ENCODE results near the gene GSG1L. TPM values are rescaled to one million over a fixed set of nuclear protein-coding genes. Genes with fewer than 3 reads are reported as not detected.

The GSG1L gene
- total RNA-seq, 1 donor from 2014 or later: not detected

GRCh38 chr16:28090646-28091377 lies 27.3 kb upstream of the GSG1L start:
- peaks cover 4% of the 10 kb centered on the region for H3K4me1 Mint-ChIP-seq
- peak; percentile 18 for TF ChIP-seq CTCF (conservative IDR thresholded peaks at IDR 0.05)
- DNase-seq (ENCODE audit: low read depth, low spot score): no peak
- no peak overlapping the region for H3K4me3 Mint-ChIP-seq
- H3K9me3 Mint-ChIP-seq: no peaks in the 10 kb centered on the region
- H3K36me3 Mint-ChIP-seq (ENCODE audit: low read depth): no peaks in the 10 kb centered on the region
- H3K27me3 Mint-ChIP-seq (ENCODE audit: low read depth): peaks cover 2% of the 10 kb centered on the region
- H3K27ac Mint-ChIP-seq (ENCODE audit: unreplicated experiment): no peak overlapping the region

GRCh38 chr16:28089992-28090365 lies 26.5 kb upstream of the GSG1L start:
- Mint-ChIP-seq H3K9me3 (no peaks in the 10 kb centered on the region), H3K27ac (ENCODE audit: unreplicated experiment) (peak overlapping the region; percentile 14), H3K4me3 (no peak overlapping the region), H3K27me3 (ENCODE audit: low read depth) (peaks cover 2% of the 10 kb centered on the region), H3K4me1 (peaks cover 4% of the 10 kb centered on the region), H3K36me3 (ENCODE audit: low read depth) (no peaks in the 10 kb centered on the region)
- TF ChIP-seq CTCF (conservative IDR thresholded peaks at IDR 0.05): no peak
- DNase-seq (ENCODE audit: low read depth, low spot score): no peak

- H3K27ac Mint-ChIP-seq (ENCODE audit: unreplicated experiment): no peak overlapping the region
- peaks cover 2% of the 10 kb centered on the region for H3K27me3 Mint-ChIP-seq (ENCODE audit: low read depth)
- no peak overlapping the region for H3K4me3 Mint-ChIP-seq
- peaks cover 4% of the 10 kb centered on the region for H3K4me1 Mint-ChIP-seq
- no peaks in the 10 kb centered on the region for H3K9me3 Mint-ChIP-seq
- no peaks in the 10 kb centered on the region for H3K36me3 Mint-ChIP-seq (ENCODE audit: low read depth)
- no peak for DNase-seq (ENCODE audit: low read depth, low spot score)
- TF ChIP-seq CTCF (conservative IDR thresholded peaks at IDR 0.05): no peak
Measured at GRCh38 chr16:28089205-28089991, 25.9 kb upstream of the GSG1L start.

- Mint-ChIP-seq H3K36me3 (ENCODE audit: low read depth) (no peaks in the 10 kb centered on the region), H3K27me3 (ENCODE audit: low read depth) (peaks cover 2% of the 10 kb centered on the region), H3K4me3 (no peak overlapping the region), H3K4me1 (peaks cover under 1% of the 10 kb centered on the region), H3K27ac (ENCODE audit: unreplicated experiment) (no peak overlapping the region), H3K9me3 (no peaks in the 10 kb centered on the region)
- no peak for DNase-seq (ENCODE audit: low read depth, low spot score)
- TF ChIP-seq CTCF (conservative IDR thresholded peaks at IDR 0.05): no peak
Measured at GRCh38 chr16:28087675-28088300, 24.3 kb upstream of the GSG1L start.

- Mint-ChIP-seq H3K4me1 (no peaks in the 10 kb centered on the region), H3K36me3 (ENCODE audit: low read depth) (no peaks in the 10 kb centered on the region), H3K4me3 (no peak overlapping the region), H3K27me3 (ENCODE audit: low read depth) (peaks cover 2% of the 10 kb centered on the region), H3K27ac (ENCODE audit: unreplicated experiment) (no peak overlapping the region), H3K9me3 (no peaks in the 10 kb centered on the region)
- no peak for TF ChIP-seq CTCF (conservative IDR thresholded peaks at IDR 0.05)
- DNase-seq (ENCODE audit: low read depth, low spot score): no peak
Measured at GRCh38 chr16:28087140-28087660, 23.7 kb upstream of the GSG1L start.

Data from neural crest cell (in vitro differentiated cells).